ENCODE measurements around the gene ATG9B.

- TF ChIP-seq CTCF (IDR thresholded peaks at IDR 0.05; ENCODE audit: poor library complexity) (no peak), EZH2 (IDR thresholded peaks at IDR 0.05; ENCODE audit: borderline replicate concordance) (no peak)
Observed at GRCh38 chr7:151071032-151071866, 47.0 kb upstream of the ATG9B start.
